ENCODE results near the gene BABAM2.
"Not testable (repeated sequence)": the region's sequence is repeated elsewhere in the genome, so short reads cannot be mapped to it uniquely, and the experiment has no call there.

BABAM2 gene

DNA sequence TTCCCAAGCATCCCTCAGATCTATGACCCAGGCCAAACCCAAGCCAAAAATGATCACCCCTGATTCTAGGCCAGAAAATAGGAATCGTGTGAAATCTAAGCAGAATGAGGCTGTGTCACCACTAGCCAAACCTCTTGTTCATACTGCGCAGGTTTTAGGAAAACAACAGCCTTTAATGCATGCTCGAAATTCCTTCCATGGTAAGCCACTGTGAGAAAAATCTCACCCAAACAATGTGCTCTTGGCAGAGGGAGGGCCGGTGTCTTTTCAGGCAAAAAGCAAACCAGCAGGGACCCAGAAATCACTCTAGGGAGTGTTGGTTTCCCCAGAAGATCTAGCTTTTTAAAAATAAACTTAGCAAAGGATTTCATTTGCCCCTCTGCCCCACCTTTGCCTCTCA lies 430.9 kb downstream of the BABAM2 start:
- DNase-seq, result no peak

DNA sequence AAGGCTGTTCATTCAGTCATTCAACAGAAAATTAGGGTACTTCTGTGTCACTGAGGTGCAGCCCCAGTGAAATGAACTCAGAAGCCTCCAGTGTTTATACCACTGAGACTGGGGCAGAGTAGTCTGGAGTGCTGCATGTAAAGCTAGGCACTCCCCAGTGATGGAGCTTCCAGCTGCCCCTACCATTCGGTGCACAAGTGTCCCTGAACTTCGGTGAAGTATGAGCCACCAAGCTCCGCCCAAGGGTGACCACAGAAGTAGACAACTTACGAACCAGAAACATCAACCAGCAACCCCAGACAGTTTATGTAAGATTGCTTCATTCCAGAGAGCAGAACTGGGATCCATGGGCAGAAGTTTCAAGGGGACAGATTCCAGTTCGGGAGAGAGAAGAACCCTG lies 431.5 kb downstream of the BABAM2 start:
- no peak for DNase-seq

DNA sequence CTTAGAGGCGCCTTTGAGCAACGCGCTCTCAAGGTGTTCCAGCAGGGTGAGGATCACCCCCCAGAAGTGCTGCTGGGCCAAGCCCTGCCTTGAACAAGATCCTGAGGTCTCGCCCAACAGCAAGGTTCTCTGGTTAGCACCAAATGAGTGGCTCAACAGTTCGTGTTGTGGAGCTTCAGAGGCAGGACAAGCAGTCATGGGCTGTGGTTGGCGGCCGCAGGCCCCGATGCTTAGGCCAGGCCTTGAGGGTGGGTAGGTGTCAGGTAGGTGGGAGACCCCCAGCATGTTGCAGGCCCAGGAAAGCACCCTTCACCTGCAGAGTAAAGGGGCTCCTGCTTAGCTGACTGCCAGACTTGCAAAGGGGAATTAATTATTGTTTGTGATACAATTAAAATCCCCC lies 431.9 kb downstream of the BABAM2 start:
- DNase-seq, result no peak

DNA sequence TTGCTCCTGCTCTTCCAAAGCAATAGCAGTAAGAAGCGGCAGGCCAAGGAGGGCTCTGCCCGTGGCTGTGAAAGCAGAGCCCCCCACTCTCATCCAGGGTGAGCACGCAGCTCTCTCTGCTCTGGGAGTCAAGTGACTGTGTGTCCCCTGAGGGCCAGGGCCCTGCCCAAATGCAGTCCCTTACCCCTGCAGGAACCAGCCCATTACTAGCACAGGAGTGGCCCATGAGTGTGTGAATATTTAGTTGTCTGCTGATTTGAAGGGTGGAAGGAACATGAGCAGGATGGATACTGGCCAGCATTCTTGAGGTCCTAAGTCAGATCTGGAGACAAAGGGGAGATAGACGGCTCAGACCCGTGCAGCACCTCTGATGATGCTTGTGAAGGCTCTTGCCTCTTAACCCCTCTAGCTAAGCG lies 432.5 kb downstream of the BABAM2 start:
- no peak for DNase-seq

DNA sequence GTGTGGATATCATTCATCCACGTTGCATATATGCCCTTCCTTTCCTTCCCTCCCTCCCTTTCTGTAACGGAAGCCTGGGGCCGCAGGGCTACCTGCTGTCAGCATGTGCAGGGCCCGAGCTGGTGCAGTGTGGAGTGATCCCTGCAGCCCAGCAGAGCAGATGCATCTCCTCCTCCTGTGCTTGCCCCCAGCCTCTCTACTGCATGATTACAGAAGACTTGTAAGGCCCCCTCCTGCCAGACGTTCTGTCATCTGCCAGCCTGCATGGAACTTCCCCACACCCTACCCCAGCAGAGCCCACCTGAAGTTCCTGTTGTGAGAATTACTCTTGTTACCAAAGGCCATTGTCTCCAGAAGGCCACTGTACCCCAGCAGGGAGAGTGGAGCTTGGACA lies 434.6 kb downstream of the BABAM2 start:
- DNase-seq, result no peak

DNA sequence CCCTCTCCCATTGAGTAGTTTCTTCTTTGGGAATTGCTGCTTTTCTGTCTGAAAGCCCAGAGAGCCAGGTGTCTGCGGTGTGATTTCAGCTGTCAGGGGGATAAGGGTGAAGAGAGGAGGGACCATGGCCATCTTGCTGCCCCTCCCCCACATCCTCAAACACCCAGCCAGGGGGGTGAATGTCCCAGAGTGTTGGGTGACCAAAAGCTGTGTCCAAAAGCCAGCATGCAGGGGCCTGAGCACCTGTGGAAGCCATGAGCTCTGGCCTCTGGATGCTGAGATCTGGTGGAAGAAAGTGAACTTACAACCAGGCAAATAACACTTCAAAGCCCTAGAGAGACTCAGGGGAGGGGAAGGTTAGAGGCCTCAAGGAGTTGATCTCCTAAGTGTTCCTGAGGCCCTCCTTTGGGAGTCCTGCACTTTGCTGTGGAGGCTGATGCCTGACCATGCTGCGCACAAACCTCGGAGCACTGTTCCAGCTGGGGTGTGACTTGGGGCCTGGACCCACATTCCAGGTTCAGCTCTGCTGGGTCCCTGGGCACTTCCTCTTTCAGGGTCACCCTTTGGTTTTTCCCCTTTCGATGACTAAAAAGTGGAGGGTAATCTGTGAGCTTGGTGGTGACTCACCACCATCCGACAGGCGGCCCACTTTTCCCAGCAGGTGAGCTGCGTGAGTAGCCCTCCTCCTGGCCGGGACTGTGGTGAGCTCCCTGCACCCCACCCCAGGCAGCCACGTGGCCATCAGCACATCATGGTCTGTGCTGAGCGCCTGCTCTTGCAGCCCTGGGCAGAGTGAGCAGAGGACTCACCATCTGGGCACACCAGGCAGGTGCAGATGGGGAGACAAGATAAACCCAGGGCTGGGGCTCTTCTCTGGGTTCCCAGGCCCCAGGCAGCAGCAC lies 435.3 kb downstream of the BABAM2 start:
- DNase-seq, result no peak

DNA sequence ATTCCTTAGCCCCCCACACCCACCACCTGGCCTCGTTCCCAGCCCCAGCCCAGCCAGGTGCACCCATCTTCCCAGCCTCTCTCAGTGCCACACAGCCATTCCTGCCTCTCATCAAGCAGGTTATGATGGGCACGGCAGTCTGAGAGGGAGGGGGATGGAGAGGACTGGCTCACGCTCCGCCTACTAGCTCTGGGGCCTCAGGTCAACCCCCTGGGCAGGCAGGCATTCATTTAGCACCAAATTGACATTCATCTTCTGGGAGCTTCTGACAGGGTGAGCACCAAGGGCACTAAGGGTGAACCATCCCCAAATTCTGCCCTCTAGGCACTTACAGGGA lies 435.9 kb downstream of the BABAM2 start:
- DNase-seq, result no peak

DNA sequence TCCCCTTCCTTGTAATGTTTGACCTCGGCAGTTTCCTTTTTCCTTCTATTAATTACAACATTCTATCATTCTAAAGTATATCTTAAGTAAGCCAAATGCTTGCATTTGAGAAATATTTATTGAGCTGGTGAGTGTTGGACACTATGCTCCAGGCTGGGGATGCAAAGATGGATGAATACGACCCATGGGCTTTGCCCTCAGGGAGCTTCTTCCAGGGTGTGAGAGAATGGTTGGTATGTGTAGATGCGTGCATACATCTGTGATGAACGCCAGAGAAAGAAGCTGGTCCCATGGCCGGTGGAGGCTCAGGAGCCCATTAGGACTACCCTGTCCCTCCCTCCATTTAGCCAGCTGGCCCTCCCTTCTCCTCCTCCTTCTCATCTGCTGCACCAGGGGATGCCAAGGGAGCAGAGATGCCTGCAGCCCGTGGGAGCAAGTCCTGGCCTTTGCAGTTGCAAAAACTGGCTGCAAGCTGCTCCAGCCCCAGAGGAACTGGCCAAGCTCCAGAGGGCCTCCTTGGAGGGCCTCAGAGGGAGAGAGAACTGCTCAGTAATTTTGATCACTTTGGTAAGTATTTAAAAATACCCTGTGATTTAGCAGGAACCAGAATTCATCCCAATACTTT lies 436.5 kb downstream of the BABAM2 start:
- DNase-seq, result no peak

DNA sequence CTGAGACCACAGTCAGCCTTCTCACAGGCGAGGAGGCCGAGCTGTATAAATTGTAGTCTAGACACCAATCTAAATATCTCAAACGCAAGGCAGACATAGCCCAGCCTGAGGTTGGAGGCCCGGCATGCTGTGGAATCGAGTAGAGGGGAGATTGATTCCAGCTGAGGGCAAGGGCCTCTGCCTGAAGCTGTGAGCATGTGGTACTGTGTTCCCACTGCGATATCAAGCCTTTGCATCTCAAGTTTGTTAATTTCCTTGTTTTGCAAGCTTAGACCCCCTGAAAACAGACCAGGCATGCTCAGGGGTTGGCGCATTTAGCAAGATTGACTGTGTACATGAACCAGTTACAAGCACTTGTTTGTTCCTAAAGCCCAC lies 437.0 kb downstream of the BABAM2 start:
- DNase-seq, result no peak

DNA sequence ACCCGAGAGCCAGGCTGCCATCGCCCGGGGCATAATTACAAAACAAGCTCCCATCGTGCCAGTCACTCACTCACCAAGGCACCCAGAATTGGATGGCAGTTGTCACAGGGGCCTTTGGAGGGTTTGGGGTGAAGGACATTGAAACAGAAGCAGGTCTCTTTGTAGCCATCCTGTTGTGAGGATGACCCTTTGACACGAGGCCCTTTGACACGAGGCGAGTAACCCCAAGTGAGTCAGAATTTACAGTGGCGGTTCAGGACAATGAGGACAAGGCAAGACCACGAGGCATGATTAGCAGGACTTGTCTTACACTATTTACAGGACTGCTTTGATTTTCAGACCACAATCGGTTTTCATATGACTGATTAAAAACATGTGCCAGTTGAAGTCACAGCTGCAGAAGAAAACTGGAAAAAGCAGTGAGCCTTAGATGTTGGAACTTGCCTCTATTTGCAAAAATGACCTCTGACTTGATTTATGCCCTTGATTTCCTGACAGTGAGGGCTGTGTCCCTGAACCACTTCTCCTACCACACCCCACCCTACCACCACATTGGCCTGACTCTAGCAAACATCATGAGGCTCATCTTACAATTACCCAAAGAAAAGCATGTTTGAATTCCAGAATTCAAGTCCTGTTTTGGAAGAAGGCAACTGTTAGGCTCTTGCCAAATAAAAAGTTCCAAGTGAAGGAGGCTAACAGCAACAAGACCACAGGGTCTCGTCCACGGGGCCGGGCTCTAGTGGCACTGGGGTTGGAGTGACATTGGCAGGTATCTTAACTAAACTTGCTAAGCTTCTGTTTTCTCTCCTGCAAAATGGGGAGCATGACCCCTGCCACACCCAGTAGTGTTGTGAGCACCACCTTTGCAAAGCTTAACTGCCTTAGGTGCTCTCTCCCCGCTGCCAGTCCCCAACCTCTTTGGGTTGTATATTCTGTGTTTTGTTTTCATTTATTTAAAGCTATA lies 437.7 kb downstream of the BABAM2 start:
- DNase-seq, result no peak

DNA sequence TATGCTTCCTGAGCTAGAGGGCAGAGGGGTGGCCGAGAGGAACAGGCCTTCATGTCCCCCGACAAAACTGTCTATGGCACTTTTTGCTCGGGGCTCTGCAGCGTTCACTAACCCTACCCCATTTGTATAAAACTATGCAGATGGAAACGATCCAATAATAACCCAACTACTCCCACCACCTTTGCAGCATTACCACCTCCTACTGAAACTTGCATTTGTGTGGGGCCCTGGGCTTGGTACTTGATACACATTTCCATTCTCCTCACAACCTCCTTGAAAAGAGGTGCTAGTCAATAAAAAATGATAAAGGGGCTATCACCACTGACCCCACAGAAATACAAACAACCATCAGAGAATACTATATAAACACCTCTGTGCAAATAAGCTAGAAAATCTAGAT lies 438.7 kb downstream of the BABAM2 start:
- DNase-seq, result no peak

DNA sequence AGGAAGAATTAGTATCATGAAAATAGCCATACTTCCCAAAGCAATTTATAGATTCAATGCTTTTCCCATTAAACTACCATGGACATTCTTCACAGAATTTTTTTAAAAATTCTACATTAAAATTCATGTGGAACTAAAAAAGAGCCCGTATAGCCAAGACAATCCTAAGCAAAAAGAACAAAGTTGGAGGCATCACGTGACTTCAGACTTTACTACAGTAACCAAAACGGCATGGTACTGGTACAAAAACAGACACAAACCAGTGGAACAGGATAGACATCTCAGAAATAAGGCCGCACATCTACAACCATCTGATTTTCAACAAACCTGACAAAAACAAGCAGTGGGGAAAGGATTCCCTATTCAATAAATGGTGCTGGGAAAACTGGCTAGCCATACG lies 440.2 kb downstream of the BABAM2 start:
- not testable (repeated sequence) for DNase-seq

DNA sequence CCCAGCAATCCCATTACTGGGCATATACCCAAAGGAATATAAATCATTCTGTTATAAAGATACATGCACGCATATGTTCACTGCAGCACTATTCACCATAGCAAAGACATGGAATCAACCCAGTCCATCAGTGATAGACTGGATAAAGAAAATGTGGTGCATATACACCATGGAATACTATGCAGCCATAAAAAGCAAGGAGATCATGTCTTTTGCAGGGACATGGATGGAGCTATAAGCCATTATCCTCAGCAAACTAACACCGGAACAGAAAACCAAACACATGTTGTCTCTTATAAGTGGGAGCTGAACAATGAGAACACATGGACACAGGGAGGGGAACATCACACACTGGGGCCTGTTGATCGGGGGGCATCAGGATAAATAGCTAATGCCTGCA lies 441.3 kb downstream of the BABAM2 start:
- DNase-seq, result not testable (repeated sequence)

DNA sequence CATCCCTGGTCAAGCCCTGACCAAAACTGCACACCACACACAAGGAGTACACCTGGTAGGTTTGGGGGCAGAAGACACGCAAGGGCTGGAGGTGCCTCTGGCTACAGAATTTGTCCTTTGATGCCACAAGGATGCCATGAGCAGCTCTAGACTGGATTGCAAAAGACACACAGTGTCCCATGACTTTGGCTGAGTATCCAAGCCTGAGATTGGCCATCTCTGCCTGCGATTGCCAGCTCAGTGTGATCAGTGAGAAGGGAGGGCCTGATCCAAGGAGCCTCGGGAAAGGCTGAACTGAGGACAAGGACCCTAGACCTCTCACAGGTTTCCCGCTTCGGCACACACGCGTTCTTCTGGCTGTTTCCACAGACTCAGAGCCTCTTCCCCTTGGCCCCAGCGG lies 442.2 kb downstream of the BABAM2 start:
- DNase-seq, result no peak

DNA sequence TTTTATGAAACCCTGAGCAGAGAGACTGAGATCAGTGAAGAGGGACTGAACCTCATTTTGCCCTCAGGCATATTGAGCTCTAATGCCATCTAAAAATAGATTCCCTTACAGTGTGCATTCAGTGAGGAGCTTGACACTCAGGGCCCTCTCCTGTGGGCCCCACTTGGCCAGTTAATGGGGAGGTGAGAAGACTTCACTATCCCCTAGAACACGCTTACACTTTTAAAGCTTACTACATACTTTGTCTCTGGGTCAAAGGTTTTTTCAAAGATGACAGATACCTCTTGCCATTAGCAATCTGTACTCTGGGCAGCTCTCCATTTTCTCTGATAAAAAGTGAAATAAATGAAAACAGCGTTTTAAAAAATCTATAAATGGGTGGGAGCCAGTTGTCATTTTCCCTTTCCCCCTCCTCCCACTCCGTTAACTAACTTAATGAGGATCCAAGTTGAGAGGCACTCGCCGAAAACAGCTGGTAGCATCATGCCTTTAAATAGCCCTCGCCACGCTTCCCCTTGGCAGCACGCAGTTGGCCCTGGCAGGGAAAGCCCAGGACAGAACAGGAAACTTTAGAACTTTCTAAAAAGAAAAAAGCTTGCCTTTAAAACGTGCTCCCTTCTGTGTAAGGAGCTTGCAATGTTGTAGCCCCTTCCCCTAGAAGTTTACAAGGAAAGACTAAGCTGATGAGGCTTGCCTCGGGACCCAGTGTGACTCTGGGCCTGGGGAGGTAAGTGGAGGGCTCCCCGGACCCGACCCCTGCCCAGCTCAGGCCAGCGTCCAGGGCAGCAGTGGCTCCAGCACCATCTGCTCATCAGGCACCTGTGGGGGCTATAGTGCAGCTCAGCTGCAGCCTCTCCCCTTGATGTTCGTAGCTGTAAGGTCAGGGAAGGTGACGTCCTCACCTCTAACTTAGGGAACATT lies 443.3 kb downstream of the BABAM2 start:
- DNase-seq, result no peak

DNA sequence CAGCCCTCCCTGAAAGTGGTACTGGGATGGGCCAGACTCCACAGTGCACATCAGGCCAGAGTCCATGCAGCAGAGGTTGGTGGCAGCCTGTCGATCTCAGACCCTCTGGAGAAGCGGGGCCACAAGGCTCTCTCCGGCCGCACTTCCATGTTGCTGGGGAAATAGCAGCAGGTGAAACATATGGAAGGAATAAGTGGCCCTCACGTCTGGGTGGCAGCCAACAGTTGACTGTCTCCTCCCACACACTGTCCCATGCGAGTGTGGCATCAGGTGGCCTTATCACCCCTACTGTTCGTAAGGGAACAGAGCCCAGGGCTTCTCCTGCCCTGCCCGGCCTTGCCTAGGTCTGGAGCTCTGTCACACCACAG lies 444.0 kb downstream of the BABAM2 start:
- DNase-seq, result no peak

DNA sequence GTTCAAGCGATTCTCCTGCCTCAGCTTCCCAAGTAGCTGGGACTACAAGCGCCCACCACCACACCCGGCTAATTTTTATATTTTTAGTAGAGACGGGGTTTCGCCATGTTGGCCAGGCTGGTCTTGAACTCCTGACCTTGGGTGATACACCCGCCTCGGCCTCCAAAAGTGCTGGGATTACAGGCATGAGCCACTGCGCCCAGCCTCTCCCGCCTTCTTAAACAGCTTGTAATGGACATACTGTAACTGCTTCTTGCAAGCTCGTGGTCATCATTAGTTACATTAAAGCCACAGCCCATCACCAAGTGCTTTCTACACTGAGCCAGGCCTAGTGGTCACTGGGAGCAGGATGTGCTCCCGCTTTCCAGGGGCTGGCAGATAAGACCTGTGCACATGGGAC lies 444.7 kb downstream of the BABAM2 start:
- not testable (repeated sequence) for DNase-seq

DNA sequence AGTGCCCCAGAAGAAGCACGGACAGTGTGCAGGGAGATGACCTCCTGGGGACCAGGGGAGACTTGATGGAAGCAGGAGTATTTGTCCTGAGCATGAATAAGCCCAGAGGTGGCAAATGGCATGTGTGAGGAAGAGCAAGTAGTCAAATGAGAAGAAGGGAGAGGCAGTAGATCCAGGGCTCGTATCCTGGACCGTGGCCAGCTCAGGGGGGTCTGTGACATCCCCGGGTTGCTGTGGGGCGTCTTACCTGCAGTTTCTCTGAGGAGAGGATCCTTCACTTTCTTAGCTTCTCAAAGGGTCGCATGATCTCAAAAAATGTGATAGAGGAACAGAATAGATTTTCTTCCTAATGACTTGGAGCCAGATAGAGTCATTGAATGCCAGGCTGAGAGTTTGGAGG lies 445.1 kb downstream of the BABAM2 start:
- DNase-seq, result no peak

DNA sequence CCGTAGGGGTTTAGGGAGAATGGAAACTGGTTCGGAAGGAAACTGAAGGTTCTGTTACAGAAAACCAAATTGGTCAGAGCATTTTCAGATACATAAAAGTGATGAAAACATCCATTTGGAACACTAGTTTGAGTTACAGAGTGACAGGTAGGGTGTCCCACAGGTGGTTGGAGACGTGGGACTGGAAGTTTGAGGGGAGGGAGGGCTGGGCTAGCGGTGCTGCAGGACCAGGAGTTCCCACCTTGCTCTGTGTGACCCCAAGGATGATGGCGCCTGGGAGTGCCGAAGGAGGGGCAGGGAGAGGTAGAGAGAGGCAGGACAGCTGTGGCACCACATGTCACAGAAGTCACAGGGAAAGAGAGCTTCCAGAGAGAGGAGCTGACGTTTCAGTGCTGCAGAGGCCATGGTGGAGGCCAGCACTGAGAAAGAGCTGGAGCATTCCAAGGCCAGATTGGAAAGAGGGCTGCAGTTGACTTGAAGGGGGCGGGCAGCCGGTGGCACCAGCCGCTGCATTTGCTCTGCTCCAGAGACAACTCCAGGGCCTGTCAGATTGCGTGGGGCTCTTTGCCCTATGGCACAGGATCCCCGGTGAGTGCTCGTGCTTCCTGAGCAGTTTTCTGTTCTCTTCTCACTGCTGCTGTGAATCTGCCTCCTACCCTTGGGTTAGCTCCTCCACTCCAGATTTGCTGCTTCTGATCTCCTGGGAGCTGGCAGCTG lies 445.9 kb downstream of the BABAM2 start:
- DNase-seq, result no peak

DNA sequence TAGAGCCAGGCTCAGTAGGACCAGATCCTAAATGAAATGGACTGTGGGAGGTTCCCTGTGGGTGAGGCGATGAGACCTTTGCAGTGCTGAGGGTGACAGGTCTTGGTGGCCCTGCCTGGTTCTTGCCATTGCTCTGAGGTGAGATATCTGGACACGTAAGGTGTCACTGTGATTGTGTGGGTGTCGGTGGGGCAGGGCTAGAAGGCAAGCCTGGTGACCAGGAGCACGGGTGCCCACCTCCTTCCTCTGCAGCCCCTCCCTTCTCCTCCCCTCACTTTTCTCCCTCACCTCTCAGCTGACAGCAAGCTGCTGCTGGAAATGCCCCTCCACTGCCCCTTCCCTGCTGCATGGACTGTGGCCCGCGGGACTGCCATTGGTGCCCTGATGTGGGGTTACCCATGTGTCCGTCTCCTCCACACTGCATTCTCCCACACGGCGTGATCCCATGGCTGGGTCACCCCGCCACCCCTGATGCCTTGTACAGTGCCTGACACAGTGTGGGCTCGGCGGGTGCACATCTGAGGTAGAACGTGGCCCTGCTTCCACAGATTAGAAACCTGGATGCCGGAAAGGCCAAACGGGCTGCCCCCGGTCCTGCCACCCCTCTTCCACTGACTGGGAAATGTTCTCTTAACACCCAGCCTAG lies 446.6 kb downstream of the BABAM2 start:
- DNase-seq, result no peak

All from GOT3 (cell line).